GM23338 (cell line): ENCODE results near the gene PDYN. TPM values are rescaled to one million over a fixed set of nuclear protein-coding genes. Genes with fewer than 3 reads are reported as not detected.

Experiments used
- ATAC-seq: fragments of 200-7000 bp; cut with Tn5 transposase; 3 replicates; pipeline ENCODE4 v1.9.1; 2020
- DNase-seq: peaks from one replicate; pipeline ENCODE4 v3.0.0-alpha.2; 2015; ENCODE audit warnings: low spot score
- H2AFZ ChIP-seq: fragments of 200-600 bp; sonication (generic); 2 replicates; pipeline ENCODE4 v1.8.0; 2016; ENCODE audit warnings: antibody characterized with exemption, mild to moderate bottlenecking, moderate library complexity
- H3F3A ChIP-seq: fragments of 200-600 bp; sonication (generic); replicated peaks from 2 replicates; pipeline ENCODE4 v1.8.0; 2017; ENCODE audit warnings: antibody characterized with exemption, mixed run types, low read depth
- H3K27ac ChIP-seq: fragments of 200-600 bp; sonication (generic); 2 replicates; pipeline ENCODE4 v1.6.1; 2016; ENCODE audit warnings: low read depth
- H3K27me3 ChIP-seq: fragments of 200-600 bp; sonication (generic); 2 replicates; pipeline ENCODE4 v1.8.0; 2016; ENCODE audit warnings: mild to moderate bottlenecking, mixed run types, moderate library complexity; ENCODE audit not compliant: insufficient read depth
- H3K36me3 ChIP-seq: fragments of 200-600 bp; sonication (generic); 2 replicates; pipeline ENCODE4 v1.8.0; 2016; ENCODE audit warnings: mild to moderate bottlenecking; ENCODE audit not compliant: insufficient read depth
- H3K4me1 ChIP-seq: fragments of 200-600 bp; sonication (generic); 2 replicates; pipeline ENCODE4 v1.8.0; 2016; ENCODE audit warnings: mild to moderate bottlenecking, moderate library complexity; ENCODE audit not compliant: insufficient read depth
- H3K4me2 ChIP-seq: fragments of 200-600 bp; sonication (generic); 2 replicates; pipeline ENCODE4 v1.7.1; 2017; ENCODE audit warnings: mixed run types
- H3K4me3 ChIP-seq: fragments of 200-600 bp; sonication (generic); 2 replicates; pipeline ENCODE4 v1.6.1; 2016; ENCODE audit warnings: mixed run types
- H3K79me2 ChIP-seq: fragments of 200-600 bp; sonication (generic); replicated peaks from 2 replicates; pipeline ENCODE4 v1.8.0; 2017; ENCODE audit warnings: mild to moderate bottlenecking; ENCODE audit not compliant: insufficient read depth
- H3K9me2 ChIP-seq: fragments of 200-600 bp; sonication (generic); 2 replicates; pipeline ENCODE4 v1.8.0; 2017; ENCODE audit not compliant: insufficient read depth
- H4K20me1 ChIP-seq: fragments of 200-600 bp; sonication (generic); replicated peaks from 2 replicates; pipeline ENCODE4 v1.8.0; 2017; ENCODE audit warnings: mild to moderate bottlenecking; ENCODE audit not compliant: insufficient read depth
- H3K27ac Mint-ChIP-seq: 2 replicates; pipeline ENCODE4 v1.8.0; 2020; ENCODE audit warnings: inconsistent platforms, mild to moderate bottlenecking, moderate library complexity, mixed read lengths
- H3K27me3 Mint-ChIP-seq: 3 replicates; pipeline ENCODE4 v1.8.0; 2022; ENCODE audit warnings: low read depth, mild to moderate bottlenecking, moderate library complexity, mixed read lengths, inconsistent platforms; ENCODE audit not compliant: insufficient read depth, poor library complexity
- H3K36me3 Mint-ChIP-seq: 3 replicates; pipeline ENCODE4 v1.8.0; 2021; ENCODE audit warnings: low read depth, mild to moderate bottlenecking, inconsistent platforms, moderate library complexity, mixed read lengths
- H3K4me1 Mint-ChIP-seq: 3 replicates; pipeline ENCODE4 v1.8.0; 2020; ENCODE audit warnings: mild to moderate bottlenecking, inconsistent platforms, mixed read lengths
- H3K4me3 Mint-ChIP-seq: 3 replicates; pipeline ENCODE4 v1.8.0; 2021; ENCODE audit warnings: moderate library complexity, mild to moderate bottlenecking, inconsistent platforms, mixed read lengths
- H3K9me3 Mint-ChIP-seq: 3 replicates; pipeline ENCODE4 v1.8.0; 2020; ENCODE audit warnings: moderate library complexity, mild to moderate bottlenecking, inconsistent platforms, mixed read lengths
- EZH2phosphoT487 ChIP-seq: fragments of 200-600 bp; sonication (generic); IDR thresholded peaks from one replicate; pipeline ENCODE4 v1.8.1; 2018; ENCODE audit warnings: antibody characterized with exemption; ENCODE audit not compliant: unreplicated experiment
- JUNB ChIP-seq: IDR thresholded peaks from one replicate; pipeline ENCODE4 v1.6.1; 2016; ENCODE audit warnings: antibody characterized with exemption; ENCODE audit not compliant: unreplicated experiment
- POLR2AphosphoS5 ChIP-seq: IDR thresholded peaks from 2 replicates; pipeline ENCODE4 v1.6.1; 2016; ENCODE audit warnings: antibody characterized with exemption, low read depth
- REST ChIP-seq: IDR thresholded peaks from one replicate; pipeline ENCODE4 v1.6.1; 2018; ENCODE audit warnings: antibody characterized with exemption; ENCODE audit not compliant: unreplicated experiment
- STAT1 ChIP-seq: IDR thresholded peaks from one replicate; pipeline ENCODE4 v1.6.1; 2016; ENCODE audit warnings: antibody characterized with exemption; ENCODE audit not compliant: unreplicated experiment
- ZNF114 ChIP-seq: fragments of 250-450 bp; sonication (Bioruptor Pico); IDR thresholded peaks from 2 replicates; pipeline ENCODE4 v1.5.0; 2020; ENCODE audit warnings: mild to moderate bottlenecking, moderate library complexity
- ZNF462 ChIP-seq: fragments of 250-450 bp; sonication (Bioruptor Pico); IDR thresholded peaks from 2 replicates; pipeline ENCODE4 v1.5.0; 2020; ENCODE audit warnings: mild to moderate bottlenecking, moderate library complexity
- polyA plus RNA-seq: library from polyadenylated mRNA; unstranded; fragments of >200 nt; fragmentation: Nextera tagmentation; extraction: Ambion mirVana; gene quantifications from 2 replicates; pipeline ENCODE4 v1.2.1, GENCODE V29; 2016
- total RNA-seq: library from RNA; depleted of rRNA; stranded (reverse); fragments of >200 nt; shearing (Covaris generic); gene quantifications from 2 replicates; pipeline ENCODE4 v1.2.3, GENCODE V29; 2014

Gene PDYN
- total and polyA plus RNA-seq, 2 experiments from 2014 or later = 0.21 to 0.24 TPM

- no peaks in the 10 kb centered on the region for H3K36me3 ChIP-seq
Measured at GRCh38 chr20:1952737-1953530, 40.9 kb downstream of the PDYN start.

More at GRCh38 chr20:1952737-1953530, 40.9 kb downstream of the PDYN start:
- H3K4me3 ChIP-seq = no peak overlapping the region
- Mint-ChIP-seq H3K4me1 (peaks cover 64% of the 10 kb centered on the region), H3K4me3 (no peak overlapping the region), H3K27me3 (peaks cover 13% of the 10 kb centered on the region), H3K9me3 (no peaks in the 10 kb centered on the region), H3K27ac (no peak overlapping the region), H3K36me3 (no peaks in the 10 kb centered on the region)
- H3K9me2 ChIP-seq = no peaks in the 10 kb centered on the region
- H2AFZ ChIP-seq = no peak overlapping the region
- no peaks in the 10 kb centered on the region for H3K79me2 ChIP-seq
- H3K27ac ChIP-seq = no peak overlapping the region
- DNase-seq = no peak
- peaks cover 5% of the 10 kb centered on the region for H3K27me3 ChIP-seq
- peaks cover 4% of the 10 kb centered on the region; the same call in 1 of the 2 replicates for H3F3A ChIP-seq
- H3K4me1 ChIP-seq = peaks cover 48% of the 10 kb centered on the region
- H4K20me1 ChIP-seq = no peaks in the 10 kb centered on the region
- TF ChIP-seq ZNF462 (no peak), POLR2AphosphoS5 (no peak), REST (no peak), EZH2phosphoT487 (no peak), JUNB (no peak), ZNF114 (CRISPR knock-in tag) (no peak), STAT1 (no peak)
- no peak overlapping the region for H3K4me2 ChIP-seq
- no peak for ATAC-seq
